GM12891 (cell line): ENCODE measurements around the gene CARD10.
A peak's percentile ranks its signal among the peaks of the same experiment; 100 is the strongest.

Experiments
- DNase-seq: peaks from one replicate; pipeline ENCODE4 v3.0.0; 2011; ENCODE audit warnings: low spot score; ENCODE audit not compliant: insufficient read length
- FAIRE-seq: peaks from 2 replicates; lab custom pipeline; 2011; peaks lifted over from hg19 to GRCh38; lab: Jason Lieb, UNC
- PAX5 ChIP-seq: IDR thresholded peaks from 2 replicates; pipeline ENCODE4 v1.6.1; 2011; ENCODE audit warnings: low read length, moderate library complexity, mild to moderate bottlenecking; ENCODE audit not compliant: insufficient read depth, severe bottlenecking
- POLR2A ChIP-seq: IDR thresholded peaks from 2 replicates; pipeline ENCODE4 v1.6.1; 2011; ENCODE audit warnings: low read depth, low read length, control low read depth
- POLR2AphosphoS5 ChIP-seq: IDR thresholded peaks from 2 replicates; pipeline ENCODE4 v1.6.1; 2011; ENCODE audit warnings: low read depth, low read length, control low read depth
- POU2F2 ChIP-seq: IDR thresholded peaks from 2 replicates; pipeline ENCODE4 v1.6.1; 2011; ENCODE audit warnings: low read depth, mild to moderate bottlenecking, control low read depth, low read length, moderate library complexity
- SPI1 ChIP-seq: IDR thresholded peaks from 2 replicates; pipeline ENCODE4 v1.6.1; 2011; ENCODE audit warnings: low read depth, low read length, control low read depth
- TAF1 ChIP-seq: IDR thresholded peaks from 2 replicates; pipeline ENCODE4 v1.6.1; 2011; ENCODE audit warnings: low read depth, low read length, control low read depth

Gene CARD10

GRCh38 chr22:37460684-37461083 is 58.5 kb downstream of the CARD10 start:
- FAIRE-seq: no peak

GRCh38 chr22:37459206-37459605 is 60.0 kb downstream of the CARD10 start:
- TF ChIP-seq SPI1: no peak
- TF ChIP-seq POU2F2: no peak
- TF ChIP-seq PAX5: no peak
- no peak for TF ChIP-seq POLR2A
- no peak for TF ChIP-seq POLR2AphosphoS5
- no peak for TF ChIP-seq TAF1
- no peak for DNase-seq
- no peak for FAIRE-seq

More at GRCh38 chr22:37460684-37461083, 58.5 kb downstream of the CARD10 start:
- TF ChIP-seq POLR2A: no peak
- DNase-seq: no peak

DNA sequence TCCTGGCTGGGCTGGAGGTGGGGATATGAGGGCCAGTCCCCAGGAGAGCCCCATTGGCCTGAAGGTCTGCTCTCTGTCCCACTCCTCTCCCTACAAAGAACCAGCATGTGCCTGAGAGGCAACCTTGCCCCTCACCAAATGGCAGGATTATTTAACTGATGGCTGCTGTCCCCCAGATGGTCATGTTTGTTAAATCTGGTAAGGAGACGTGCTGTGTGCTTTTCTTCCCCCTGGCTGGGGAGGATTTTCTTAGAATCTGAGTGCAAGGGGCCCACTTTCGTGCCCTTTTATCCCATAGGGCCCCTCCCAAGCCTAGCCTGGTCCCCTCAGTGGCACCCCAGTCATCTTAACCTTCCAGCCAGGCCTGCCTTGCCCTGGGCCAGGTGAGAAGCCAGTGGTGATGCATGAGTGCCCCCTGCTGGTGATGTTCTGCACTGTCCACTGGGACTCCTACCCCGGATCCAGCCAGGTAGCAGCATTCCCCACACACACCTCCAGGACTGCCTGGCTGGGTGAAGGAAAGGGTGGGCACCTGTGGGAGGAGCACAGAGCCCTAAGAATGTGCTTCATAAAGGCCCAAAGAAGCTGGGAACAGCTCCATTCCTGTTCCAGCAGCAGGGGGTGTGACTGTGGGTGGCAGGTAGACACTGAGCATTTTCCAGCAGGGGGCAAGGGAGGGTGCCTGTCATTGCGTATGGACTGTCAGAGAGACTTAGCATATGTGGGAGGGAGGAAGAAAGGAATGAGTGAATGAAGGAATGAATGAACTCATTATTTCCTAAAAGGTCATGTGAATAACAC is 61.9 kb downstream of the CARD10 start:
- FAIRE-seq (peak; percentile 97), DNase-seq (peak; percentile 81)
- TF ChIP-seq POLR2A (no peak), POU2F2 (no peak), POLR2AphosphoS5 (no peak), SPI1 (no peak), PAX5 (no peak), TAF1 (no peak)

DNA sequence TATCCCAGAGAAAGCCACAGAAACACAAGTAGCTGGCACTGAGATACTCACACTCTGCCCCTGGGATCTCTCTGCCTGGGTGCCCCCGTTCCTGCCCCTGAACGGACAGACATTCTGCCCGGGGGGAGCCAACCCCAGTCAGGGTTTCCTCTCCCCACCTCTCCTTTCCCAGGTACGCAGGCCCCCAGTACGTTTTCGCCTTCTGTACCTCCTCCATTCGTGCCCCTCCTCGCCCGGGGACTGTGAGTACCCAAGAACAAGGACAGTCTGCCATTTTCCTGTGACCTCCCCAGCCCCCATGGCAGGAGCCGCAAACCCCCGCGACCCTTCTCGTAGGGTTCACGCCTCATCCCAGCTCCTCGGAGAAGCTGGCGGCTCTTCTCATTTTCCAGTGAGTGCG is 62.9 kb downstream of the CARD10 start:
- TF ChIP-seq SPI1 (no peak), PAX5 (no peak), POLR2A (no peak), TAF1 (no peak), POLR2AphosphoS5 (no peak), POU2F2 (no peak)
- DNase-seq (no peak), FAIRE-seq (no peak)

DNA sequence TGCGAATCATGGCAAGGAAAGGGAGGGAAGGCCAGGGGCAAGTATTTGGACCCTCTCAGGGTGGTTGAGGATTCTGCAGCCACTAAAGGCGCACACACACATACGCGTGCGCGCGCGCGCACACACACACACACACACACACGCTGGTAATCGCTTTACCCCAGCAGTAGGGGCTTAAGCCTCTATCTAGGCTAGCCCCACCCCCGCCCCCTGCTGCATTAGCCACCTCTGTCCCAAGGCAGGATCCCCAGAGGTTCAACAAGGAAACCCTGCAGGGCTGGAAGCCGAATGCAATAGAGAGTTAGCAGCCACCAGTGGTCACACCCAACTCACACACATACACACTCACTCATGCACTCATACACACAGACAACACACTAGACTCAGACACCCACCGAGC is 63.3 kb downstream of the CARD10 start:
- FAIRE-seq: no peak

DNA sequence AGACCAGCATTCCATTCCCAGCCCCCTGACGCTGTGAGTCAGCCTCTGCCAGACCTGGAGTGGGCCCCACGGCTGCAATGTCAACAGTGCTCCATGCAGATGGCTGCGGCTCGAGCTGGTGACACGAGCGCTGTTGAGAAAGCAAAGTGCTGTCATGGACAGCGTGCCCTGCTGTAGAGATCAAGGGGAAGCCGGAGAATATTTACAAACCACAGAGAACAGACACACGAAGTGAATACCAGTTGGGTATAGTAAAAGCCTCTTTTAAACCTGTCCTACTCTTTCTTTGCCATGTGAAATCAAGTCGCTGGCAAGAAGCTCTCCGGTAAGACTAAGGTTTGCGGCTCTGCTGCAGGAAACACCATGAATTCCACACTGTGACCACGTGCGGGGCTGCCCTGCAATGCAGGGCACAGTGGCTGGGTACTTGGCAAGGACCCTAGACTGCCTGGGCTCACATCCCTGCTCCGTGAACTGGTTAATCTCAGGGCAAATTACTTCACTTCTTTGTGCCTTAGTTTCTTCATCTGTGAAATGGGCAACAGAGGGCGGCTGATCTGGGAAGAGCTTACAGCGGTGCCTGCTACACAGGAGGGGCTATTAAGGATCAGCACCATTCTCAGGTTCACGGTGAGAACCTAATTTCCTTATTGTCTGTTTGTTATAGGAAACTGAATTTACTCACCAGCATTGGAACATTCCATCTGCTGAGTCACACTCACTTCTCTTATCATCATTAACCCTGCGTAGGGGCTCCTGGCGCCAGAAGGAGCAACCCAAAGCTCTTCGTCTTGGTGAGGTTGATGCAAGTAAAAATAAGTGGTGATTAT is 64.1 kb downstream of the CARD10 start:
- FAIRE-seq (no peak), DNase-seq (no peak)
- TF ChIP-seq POU2F2 (no peak), POLR2A (no peak), TAF1 (no peak), POLR2AphosphoS5 (no peak), SPI1 (no peak), PAX5 (no peak)

More for the DNA sequence above, 63.3 kb downstream of the CARD10 start:
- TF ChIP-seq POLR2A: no peak
- TF ChIP-seq POU2F2: no peak
- no peak for TF ChIP-seq PAX5
- no peak for TF ChIP-seq TAF1
- DNase-seq: no peak

GRCh38 chr22:37453696-37454095 is 65.5 kb downstream of the CARD10 start:
- TF ChIP-seq SPI1 (no peak), TAF1 (no peak), PAX5 (no peak), POLR2A (no peak), POU2F2 (no peak), POLR2AphosphoS5 (no peak)

GRCh38 chr22:37451218-37451617 is 68.0 kb downstream of the CARD10 start:
- TF ChIP-seq TAF1 (no peak), POLR2A (no peak), POU2F2 (no peak), SPI1 (no peak), PAX5 (no peak), POLR2AphosphoS5 (no peak)
- FAIRE-seq (no peak), DNase-seq (no peak)

More at GRCh38 chr22:37453696-37454095, 65.5 kb downstream of the CARD10 start:
- FAIRE-seq: no peak
- no peak for DNase-seq

- FAIRE-seq (no peak), DNase-seq (no peak)
- TF ChIP-seq POLR2AphosphoS5 (no peak), POU2F2 (no peak), SPI1 (no peak), POLR2A (no peak), TAF1 (no peak)
Measured at GRCh38 chr22:37449331-37450001, 69.7 kb downstream of the CARD10 start.
